NOMO-1 treated with DMSO at 0.1 percent for 48 hours (cell line): Measurements from ENCODE around the gene SOX5.

Source experiments
- DNase-seq: peaks from one replicate; lab custom pipeline; 2025; ENCODE audit not compliant: unreplicated experiment; lab: John Stamatoyannopoulos, UW

SOX5 gene

GRCh38 chr12:23618718-23619117 is 330.8 kb downstream of the SOX5 start:
- DNase-seq, result no peak

- no peak for DNase-seq
These were observed 331.7 kb downstream of the SOX5 start for GRCh38 chr12:23617749-23618148.

GRCh38 chr12:23614280-23614679 is 335.2 kb downstream of the SOX5 start:
- no peak for DNase-seq

GRCh38 chr12:23611320-23611719 is 338.1 kb downstream of the SOX5 start:
- DNase-seq, result no peak

- no peak for DNase-seq
These were observed 348.6 kb downstream of the SOX5 start for GRCh38 chr12:23600919-23601318.

GRCh38 chr12:23596568-23596967 is 352.9 kb downstream of the SOX5 start:
- no peak for DNase-seq

GRCh38 chr12:23587833-23588559 is 361.5 kb downstream of the SOX5 start:
- DNase-seq, result no peak

- DNase-seq, result no peak
These were observed 363.7 kb downstream of the SOX5 start for GRCh38 chr12:23585782-23586163.

- no peak for DNase-seq
These were observed 364.2 kb downstream of the SOX5 start for GRCh38 chr12:23585156-23585781.

- peak; percentile 95 for DNase-seq
These were observed 367.6 kb downstream of the SOX5 start for GRCh38 chr12:23581913-23582312.

GRCh38 chr12:23579257-23579656 is 370.2 kb downstream of the SOX5 start:
- no peak for DNase-seq

- DNase-seq, result no peak
These were observed 373.1 kb downstream of the SOX5 start for GRCh38 chr12:23576372-23576771.

GRCh38 chr12:23569356-23569755 is 380.1 kb downstream of the SOX5 start:
- no peak for DNase-seq

GRCh38 chr12:23566133-23566532 is 383.3 kb downstream of the SOX5 start:
- no peak for DNase-seq

GRCh38 chr12:23564451-23565152 is 384.9 kb downstream of the SOX5 start:
- DNase-seq, result no peak

GRCh38 chr12:23561364-23562345 is 387.8 kb downstream of the SOX5 start:
- DNase-seq, result no peak

- DNase-seq, result no peak
These were observed 388.9 kb downstream of the SOX5 start for GRCh38 chr12:23560611-23561010.

- DNase-seq, result no peak
These were observed 390.2 kb downstream of the SOX5 start for GRCh38 chr12:23559268-23559753.

GRCh38 chr12:23556661-23557060 is 392.8 kb downstream of the SOX5 start:
- DNase-seq, result no peak

- DNase-seq, result no peak
These were observed 393.7 kb downstream of the SOX5 start for GRCh38 chr12:23555825-23556207.
